ENCODE measurements around the gene CAMTA1.
A peak's percentile ranks its signal among the peaks of the same experiment; 100 is the strongest.

The CAMTA1 gene

DNA sequence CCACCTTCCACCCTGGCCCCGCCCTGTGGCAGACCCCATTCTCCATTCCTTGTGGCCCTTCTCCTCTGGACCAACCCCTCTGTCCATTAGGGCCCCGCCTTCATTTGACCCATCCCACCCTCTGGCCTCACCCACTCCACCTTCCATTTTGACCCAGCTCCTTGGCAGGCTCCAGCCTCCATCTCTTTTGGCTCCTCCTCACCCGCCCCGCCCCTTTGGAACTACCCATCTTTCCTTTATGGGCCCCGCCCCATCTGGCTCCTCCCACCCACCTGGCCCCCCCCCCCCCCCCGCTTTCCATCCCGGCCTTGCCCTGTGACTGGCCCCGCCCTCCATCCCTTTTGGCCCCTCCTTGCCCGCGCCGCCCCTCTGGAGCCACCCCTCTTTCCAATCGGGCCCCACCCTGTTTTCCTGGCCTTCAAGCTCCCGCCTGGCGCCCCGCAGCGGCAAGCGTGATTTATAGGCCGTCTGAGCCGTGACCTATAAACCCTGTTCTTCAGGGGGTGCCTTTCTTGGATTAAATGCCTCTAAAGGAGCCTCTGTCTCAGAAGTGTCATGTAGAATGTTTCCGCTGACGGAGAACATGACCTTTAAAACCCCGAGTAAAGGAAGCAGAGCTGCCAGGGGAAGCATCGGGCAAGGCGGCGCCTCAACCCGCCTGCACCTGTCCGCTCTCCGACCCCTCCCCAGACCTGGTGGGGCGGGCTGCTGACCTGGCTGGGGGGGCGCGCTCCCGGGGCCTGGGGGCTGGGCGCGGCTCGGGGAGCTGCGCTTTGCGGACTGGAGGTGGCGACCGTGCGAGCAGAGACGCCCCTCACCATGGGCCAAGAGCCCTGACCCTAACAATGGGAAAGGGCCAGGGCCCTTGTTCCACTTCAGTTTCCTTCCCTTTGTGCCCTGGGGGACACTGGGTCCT is 178.0 kb downstream of the CAMTA1 start:
- no peak for DNase-seq

DNA sequence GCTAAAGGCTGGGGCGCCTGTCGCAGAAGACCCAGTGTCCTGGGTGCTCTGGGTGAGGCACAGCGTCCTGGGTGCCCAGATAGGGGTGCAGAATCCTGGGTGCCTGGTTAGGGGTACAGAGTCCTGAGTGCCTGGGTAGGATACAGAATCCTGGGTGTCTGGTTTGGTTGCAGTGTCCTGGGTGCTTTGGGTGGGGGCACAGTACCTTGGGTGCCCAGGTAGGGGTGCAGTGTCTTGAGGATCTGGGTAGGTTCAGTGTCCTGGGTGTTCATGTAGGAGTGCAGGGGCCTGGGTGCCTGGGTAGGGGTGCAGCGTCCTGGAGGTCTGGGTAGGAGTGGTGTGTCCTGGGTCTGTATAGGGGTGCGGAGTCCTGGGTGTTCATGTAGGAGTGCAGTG is 178.7 kb downstream of the CAMTA1 start:
- no peak for DNase-seq

DNA sequence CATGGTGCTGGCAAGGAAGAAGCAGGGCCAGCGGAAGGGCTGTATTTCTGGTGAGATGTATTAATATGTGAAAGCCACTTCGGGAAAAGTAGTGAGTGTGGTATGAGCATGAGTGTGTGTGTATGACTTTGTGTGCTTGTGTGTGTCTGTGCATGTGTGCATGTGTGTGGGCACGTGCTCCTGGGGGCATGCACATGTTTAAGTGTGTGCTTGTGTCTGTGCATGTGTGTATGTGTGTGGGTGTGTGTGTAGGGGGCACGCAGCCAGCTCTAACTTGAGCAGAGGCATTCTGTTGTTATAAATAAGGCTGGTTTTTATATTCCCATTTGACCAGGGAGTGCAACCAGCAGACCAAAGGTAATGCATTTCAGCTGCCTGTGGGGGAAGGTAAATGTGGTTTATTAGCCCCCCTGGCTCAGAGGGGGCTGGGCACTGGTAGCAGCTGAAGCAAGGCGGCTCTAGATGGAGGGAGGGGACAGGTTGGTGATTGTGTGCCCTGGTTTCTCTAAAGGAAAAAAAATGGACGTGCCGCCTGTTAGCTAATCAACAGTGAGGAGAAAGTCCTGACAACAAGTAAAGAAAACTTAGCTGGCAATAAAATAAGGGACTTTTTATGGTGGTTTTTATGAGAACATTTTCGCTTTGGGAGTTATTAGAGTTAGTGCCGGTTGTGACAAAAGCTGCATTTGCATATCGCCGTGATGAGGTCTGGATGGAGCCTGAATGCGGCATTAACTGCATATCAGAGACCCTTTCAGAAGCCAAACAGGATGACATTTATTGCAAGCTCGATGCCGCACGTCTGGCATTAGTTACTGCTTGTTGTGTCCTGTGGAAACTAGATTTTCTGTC is 180.1 kb downstream of the CAMTA1 start:
- no peak for DNase-seq

DNA sequence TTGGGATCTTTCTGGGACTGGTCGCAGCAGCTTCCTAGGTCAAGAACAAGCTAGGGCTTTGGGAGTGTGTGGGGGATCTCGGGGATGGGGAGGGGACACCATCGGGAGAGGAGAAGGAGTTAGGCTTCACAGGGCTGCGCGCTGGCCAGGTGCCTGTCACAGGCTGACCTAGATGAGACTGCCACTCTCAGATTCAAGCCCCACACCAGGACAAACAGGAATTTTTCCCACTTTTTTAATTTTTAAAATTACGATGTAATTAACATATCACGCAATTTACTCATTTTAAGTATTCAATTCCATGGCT is 180.6 kb downstream of the CAMTA1 start:
- DNase-seq = no peak

DNA sequence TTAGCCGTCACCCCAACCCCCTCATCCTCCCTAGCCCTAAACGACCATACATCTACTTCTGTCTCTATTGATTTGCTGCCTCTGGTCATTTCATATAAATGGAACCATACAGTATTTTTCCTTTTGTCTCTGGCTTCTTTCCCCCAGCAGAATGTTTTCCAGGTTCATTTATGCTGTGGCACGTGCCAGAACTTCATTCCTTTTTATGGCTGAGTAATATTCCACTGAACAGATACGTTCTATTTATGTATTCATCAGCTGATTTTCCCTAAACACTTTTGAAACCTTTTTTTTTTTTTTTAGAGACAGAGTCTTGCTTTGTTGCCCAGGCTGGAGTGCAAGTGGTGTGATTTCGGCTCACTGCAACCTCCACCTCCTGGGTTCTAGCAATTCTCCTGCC is 181.1 kb downstream of the CAMTA1 start:
- DNase-seq = no peak

DNA sequence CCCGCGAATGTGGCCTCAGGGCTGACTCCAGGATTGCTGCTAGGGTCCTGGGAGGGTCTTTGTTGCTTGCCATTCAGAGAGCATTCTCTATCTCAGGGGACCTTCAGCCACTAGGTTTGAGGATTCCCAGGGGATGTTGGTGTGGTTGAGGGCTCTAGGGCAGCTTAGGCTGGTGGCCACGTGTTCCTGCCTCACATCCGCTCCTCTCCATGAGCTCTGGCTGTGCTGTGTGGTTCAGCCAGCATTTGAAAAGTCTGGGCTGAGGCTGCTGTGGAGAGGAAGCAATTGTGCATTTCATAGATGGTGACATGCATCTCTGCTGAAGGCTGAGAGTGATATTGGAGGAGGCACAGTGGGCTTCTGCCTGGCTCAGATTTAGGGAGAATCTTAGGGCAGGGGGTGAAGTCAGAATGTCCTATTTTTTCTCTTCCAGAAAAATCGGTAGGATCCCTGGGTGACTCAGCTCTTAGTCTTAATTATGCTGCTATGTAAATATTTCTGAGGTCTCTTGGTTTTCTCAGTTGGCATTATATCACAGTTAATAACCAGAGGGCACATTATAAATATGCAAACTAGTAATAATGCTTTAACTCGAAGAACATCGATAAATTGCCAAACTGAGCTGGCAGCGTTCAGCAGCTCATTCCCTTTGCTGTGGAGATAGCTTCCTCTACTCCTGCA is 182.3 kb downstream of the CAMTA1 start:
- DNase-seq = no peak

DNA sequence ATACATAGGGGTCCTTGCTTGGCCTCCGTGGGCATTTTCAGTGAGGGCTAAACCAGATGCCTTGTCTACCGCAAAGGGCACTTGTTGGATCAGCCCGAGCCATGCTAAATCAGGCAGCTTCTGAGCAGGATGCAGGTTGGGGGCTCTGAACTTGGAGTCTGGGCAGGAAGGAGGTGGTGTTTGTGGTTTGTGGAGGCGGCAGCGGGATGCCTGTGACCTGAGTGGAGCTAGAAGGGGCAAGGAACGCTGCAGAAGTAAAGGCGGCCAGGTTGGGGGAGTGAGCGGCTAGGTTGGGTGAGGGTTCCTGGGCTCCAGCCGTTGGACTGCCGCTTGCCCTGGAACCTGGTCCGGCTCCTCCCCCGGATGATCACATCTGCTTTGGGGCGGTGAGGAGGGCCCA is 183.9 kb downstream of the CAMTA1 start:
- DNase-seq = no peak

DNA sequence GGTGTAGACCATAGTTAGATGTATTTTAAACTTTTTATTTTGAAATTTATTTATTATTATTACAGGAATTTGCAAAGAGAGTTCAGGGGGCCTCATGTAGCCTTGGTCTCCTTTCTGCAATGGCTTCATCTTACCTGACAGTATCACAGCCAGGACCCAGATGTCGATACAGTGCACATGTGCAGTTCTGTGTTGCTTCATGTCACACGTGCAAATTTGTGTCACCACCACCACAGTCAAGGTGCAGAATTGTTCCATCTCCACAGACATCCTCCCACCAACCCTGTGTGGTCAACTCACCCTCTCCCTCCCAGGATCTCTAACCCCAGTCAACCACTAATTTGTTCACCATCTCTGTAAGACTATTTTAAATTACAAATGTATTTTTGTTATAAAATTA is 184.5 kb downstream of the CAMTA1 start:
- no peak for DNase-seq

DNA sequence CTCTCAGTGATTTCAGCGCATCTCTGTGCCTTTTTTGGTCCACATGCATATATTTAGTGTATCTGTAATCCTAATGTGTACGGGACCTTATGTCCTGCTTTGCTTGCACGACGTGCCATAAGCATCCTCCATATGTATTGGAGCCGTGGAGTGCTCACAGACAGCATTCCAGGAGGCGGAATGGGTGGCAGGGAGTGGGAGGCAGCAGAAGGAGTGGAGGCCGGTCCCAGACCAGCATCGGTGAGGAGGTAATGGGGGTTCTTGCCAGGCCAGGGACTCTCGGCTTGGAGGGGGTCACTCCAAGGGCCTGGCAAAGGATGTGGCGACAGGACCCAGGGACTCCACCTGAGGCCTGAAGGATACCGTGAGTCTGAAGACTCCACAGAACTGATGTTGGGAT is 185.0 kb downstream of the CAMTA1 start:
- DNase-seq = no peak

DNA sequence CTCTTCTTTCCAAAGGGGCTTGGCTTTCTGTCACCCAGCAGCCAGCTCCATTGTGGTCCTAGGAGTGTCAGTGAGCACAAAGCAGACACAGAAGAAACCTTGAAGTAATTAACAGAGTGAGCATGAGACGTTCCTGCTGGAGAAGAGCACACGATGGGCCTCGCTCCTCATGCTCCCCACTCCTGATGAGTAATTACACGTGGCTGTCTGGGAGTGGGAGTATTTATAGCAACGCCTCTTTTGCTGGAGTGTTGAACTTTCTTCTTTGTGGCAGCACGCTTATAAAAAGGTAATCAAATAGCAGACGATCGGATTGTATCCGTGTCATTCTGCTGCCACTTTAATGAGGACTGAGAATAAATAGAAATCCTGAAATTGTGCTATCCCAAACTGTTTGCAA is 185.8 kb downstream of the CAMTA1 start:
- peak; percentile 3 for DNase-seq

DNA sequence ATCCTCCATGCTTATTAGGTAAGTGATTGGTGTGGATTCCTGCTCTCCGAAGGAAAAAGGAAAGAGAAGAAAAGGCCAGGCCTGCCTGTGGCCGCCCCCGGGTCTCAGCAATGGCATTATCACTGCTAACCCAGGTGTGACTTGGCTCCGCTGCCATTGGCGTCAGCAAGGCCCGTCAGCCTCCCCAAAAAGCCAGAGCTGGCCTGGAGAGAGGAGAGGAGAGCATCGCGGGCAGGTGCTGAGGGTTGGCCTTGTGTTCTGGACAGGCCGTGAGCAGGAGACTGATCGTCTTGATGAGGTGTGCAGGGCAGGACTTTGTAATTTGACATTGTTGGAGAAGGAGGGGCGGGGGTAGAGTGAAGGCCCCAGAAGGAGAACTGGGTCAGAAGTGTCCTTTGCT is 186.4 kb downstream of the CAMTA1 start:
- DNase-seq = no peak

DNA sequence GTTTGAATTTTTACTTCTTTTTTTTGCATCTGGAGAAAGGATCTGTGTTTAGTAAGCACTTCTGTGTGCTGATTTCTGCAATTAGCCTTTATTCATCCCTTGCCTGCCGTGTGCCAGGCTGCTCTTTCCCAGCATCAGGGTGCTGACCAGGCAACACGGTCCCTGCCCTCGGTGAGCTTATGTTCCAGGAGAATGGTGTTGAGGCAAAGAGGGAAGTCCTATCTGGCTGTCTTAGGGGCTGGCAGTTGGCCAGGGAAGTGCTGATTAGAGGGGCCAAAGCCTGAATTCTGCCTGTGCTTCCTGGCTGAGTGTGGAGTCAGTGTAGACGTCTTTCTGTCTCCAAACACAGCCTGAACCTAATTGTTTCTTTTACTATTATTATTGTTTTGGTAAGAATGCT is 187.1 kb downstream of the CAMTA1 start:
- no peak for DNase-seq

DNA sequence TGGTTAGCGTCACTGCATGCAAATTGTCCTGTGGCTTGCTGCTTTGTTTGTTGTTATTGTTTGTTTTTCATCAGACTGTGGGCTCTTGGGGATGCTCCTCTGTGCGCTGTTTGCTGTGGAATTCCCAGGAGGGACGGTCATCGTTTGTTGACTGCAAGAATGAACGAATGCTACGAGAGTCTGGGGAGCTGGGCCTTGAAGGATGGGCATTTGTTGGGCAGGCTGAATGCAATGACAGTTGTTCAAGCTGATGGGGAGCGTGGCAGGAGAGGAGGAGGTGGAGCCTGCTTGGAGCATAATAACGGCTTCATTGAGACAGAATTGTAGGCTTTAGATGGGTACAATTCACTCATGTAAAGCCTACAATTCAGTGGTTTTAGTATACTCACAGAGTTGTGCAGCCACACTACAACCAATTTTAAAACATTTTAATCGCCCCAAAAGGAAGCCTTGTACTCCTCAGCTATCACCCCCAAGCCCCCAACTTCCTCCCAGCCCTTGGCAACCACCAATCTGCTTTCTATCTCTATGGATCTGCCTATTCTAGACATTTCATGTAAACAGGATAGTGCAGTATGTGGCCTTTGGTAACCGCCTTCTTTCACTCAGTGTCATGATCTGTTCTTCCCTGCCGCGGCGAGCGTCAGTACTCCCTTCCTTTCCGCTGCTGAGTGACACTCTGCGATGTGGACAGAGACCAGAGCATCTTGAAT is 190.2 kb downstream of the CAMTA1 start:
- DNase-seq = no peak

DNA sequence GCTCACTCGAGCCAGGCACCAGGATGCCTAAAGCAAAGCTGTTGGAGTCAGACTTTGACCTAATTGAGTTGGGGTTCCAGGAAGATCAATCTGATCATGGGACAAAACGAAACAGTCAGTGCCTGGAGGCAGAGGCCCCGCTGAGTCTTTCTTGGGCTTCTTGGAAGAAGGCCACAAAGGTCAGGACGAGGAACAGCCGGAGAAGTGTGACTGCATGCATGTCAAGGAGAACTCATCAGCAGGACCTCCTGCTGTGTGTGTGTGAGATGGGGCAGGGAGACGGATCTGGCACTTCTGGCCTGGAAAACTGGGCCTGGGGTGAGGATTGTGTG is 190.8 kb downstream of the CAMTA1 start:
- no peak for DNase-seq

DNA sequence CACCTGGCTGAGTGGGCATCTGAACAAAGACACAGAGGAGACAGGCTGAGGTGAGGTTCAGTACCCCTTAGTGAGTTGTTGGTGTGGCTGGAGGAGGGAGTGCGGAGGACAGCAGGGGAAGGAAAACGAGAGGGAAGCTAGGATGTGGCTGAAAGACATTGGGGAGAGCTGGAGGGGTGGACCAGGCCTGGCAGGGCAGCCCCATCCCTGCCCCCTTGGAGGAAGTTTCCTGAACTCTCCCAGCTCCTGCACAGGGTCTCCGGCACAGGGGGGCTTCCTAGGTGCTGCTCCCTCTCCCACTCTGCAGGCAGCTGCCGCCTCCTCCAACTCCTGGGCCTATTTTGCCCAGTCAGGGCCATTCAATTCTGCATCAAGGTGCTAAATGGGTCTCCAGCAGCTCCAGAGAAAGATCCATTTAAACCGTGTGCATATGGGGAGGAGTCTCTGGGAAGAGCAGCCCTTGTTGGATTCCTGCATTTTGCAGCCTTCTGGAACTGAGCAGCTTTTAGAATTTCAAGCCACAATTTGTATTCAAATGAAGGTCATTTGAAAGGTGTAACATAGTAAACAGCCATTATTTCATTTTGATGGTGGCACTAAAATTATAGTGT is 193.9 kb downstream of the CAMTA1 start:
- DNase-seq = no peak

DNA sequence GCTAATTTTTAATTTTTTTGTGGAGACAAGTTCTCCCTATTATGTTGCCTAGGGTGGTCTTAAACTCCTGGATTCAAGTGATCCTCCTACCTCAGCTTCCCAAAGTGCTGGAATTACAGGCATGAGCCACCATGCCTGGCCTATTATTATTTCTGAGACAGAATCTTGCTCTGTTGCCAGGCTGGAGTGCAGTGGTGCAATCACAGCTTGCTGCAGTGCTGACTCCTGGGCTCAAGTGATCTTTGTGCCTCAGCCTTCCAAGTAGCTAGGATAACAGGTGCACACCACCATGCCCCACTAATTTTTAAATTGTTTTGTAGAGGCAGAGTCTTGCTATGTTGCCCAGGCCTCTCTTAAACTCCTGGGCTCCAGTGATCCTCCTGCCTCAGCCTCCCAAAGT is 196.3 kb downstream of the CAMTA1 start:
- no peak for DNase-seq

DNA sequence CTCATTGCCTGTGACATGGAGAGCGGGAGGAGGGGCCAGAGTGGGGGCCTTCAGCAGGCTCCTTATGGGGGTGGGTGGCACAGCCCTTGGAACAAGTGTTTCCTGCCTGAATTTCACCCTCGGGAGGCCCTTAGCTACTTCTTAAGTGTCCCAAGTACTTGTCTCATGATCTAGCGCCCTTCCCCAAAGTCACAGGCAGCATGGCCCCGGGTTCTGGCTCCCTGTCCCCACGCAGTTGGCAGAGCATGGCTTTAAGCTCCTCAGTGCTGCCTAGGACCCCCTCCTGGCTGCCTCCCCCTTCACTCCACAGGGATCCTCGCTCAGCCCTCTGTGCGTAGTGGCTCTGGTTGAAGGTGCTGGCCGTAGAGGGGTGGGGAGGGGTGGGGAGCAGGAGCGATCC is 197.2 kb downstream of the CAMTA1 start:
- DNase-seq = no peak

DNA sequence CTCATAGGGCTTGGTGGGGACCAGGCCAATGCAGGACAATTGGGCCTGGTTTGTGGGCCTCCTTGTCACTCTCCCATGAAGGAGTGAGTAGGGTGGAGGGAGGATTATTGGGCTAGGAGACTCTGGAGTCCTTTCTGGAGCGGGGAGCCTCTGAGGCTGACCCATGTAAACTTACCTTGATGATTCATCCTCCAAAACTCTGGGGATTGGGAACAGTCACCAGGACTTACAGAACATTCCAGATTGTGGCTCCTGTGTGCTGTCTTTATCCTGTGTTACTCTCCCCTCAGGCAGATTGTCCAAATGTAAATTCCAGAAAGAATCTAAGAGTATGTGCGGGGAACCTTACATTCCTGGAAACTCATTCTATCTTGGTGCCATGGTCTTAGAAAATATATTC is 197.6 kb downstream of the CAMTA1 start:
- DNase-seq = no peak

DNA sequence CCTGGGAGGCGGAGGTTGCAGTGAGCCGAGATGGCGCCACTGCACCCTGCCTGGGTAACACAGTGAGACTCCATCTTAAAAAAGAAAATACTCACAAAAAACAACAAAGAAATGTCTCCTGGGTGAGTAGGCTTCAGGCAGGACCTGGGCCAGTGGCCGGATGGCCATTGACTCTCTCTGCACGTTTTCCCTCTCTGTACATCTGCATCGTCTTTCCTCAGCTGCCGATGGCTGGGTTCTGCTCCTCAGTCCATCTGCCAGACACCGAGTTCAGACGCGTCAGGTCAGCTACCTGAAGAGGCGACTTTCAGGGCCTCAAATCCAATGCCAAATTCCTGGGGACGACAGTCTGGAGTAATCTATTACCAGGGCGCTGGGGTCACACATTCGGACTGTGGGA is 199.3 kb downstream of the CAMTA1 start:
- no peak for DNase-seq

DNA sequence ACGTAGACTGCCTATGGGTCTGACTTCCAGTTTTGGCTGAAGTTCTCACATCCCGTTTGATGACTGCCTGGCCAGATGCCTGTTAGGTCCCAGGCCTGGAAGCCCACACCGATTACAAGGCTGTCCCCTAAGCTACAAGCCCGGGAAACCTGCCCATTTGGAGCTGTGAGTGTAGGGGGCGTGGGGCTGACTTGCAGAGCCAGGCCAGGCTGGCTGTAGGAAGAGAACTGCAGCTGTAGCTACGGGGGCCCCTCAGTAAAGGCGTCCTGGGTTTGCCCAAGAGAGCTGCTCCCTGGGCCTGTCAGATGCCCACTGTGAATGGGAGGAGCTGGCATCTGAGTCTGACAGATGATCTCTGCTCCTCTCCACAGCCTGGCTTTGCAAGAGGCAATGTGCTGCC is 199.7 kb downstream of the CAMTA1 start:
- no peak for DNase-seq

DNA sequence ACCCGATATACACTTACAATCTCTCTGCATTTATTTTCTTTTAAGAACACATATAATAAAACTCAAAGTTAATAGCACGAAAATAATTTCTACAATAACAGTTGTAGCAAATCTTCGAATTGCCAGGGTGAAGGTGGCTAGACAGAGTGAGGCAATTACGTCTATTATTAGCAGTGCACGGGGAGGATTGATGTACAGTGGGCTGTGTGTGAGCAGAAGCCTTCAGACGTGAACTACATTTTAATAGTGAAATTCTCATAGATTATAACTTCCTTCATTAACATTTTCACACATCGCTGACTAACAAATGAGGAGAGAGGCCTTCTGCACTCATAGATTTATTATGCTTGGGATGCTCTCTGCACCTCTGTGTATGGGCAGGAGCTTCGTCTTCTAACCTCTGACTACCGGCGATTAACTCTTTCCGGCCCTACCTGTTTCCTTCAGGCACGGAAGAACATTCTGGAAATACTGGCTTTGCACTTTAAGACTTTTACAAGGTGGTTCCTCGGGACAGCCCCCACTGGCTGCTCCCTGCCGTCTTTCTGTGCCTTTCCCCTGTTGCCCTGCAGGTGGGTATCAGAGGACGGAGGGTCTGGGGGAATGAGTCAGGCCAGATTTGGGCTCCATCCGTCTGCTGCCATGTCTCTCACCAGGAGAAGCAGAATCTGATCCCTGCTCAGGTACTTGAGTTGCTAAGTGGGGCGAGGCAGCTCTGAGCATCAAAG is 200.5 kb downstream of the CAMTA1 start:
- DNase-seq = no peak

DNA sequence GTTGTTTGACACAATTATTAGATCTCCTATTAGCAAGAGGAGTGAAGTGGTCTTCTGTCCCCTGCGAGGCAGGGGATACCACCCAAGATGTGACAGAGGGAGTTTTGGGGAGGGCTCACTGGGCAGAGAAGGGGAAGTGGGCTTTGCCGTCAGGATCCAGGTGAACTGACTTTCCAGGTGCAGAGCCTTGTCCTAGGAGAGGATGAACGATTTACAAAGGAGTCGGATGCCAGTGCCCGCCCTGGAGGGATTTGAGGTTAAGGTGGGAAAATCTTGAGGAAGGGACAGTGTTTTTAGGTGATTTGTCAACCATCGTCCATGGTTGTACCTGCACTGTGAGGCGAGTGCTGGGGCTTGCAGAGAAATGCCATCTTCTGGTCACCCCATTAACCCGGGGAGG is 201.0 kb downstream of the CAMTA1 start:
- DNase-seq = no peak
